ENCODE results near the gene ANKRA2.
A peak's percentile ranks its signal among the peaks of the same experiment; 100 is the strongest.

Gene ANKRA2, protein sequence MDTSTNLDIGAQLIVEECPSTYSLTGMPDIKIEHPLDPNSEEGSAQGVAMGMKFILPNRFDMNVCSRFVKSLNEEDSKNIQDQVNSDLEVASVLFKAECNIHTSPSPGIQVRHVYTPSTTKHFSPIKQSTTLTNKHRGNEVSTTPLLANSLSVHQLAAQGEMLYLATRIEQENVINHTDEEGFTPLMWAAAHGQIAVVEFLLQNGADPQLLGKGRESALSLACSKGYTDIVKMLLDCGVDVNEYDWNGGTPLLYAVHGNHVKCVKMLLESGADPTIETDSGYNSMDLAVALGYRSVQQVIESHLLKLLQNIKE
- total RNA-seq, result 5.3 to 19.3 (median 11.9) reads per million in 18 experiments

GRCh38 chr5:73565139-73565968 lies at the start of gene ANKRA2, which contains the start of gene UTP15:
ANKRA2 (minus strand) TSS chr5:73565639; CDS start chr5:73562881, 2,758 bp downstream.
UTP15 (plus strand) TSS chr5:73565743; CDS start chr5:73567345, 1,602 bp downstream.
- peak; percentile 99 to 100 for DNase-seq

GRCh38 chr5:73615085-73615484 lies 49.6 kb upstream of the ANKRA2 start:
- no peak for DNase-seq

- no peak for DNase-seq
These were observed 47.4 kb upstream of the ANKRA2 start for GRCh38 chr5:73612799-73613198.

GRCh38 chr5:73607228-73607627 lies 41.8 kb upstream of the ANKRA2 start:
- no peak for DNase-seq

GRCh38 chr5:73606206-73606753 lies 40.8 kb upstream of the ANKRA2 start:
- DNase-seq, result no peak

DNA sequence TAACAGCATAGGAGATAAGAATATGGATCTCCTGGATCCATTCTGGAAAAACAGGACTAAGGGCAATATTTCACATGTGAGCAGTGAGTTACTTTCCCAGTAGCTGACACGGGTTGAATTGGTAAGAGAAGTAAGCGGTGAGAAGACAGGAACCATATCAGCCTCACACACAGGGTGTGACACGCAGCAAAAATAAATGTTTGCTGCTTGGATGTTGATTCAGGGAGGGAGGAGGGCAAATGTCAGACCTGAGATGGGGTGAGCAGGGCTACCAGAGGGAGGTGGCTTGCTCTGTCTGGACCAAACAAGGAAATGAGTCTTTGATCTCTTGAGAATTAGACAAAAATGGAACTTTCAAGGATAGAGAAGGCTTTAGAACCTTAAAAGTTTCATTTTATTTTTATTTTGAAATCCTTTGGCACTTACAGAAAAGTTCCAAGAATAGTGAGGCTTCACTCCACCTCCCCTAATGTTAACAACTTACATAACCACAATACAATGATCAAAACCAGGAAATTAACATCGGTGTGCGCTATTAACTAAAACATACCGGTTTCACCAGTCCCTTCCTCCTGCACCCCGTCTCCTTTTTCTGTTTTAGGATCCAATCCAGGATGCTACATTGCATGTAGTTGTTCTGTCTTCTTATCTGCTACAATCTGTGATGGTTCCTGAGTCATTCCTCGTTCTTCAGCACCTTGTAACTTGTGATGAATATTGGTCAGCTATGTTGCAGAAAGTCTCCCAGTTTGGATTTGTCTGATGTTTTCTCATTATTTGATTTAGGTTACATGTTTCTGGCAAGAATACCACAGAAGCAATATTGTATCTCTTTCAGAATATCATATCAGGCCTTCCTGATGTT lies 40.0 kb upstream of the ANKRA2 start:
- no peak for DNase-seq

DNA sequence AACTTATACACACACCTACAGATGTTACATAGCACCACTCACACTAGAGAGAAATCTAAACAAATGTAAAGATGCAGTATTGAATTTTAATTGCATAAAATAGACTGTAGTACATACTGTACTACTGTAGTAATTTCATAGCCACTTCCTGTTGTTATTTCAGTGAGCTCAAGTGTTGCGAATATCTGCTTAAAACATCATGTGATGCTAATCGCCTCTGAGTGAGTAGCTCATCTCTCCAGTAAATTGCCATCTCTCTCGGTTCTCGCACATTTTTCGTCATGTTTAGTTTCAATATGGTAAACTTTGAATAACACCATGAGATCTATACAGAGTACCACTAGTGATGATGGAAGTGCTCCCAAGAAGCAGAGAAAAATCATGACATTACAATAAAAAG lies 38.6 kb upstream of the ANKRA2 start:
- DNase-seq, result peak in 1 of 2 donors; percentile 39

- no peak for DNase-seq
These were observed 33.9 kb upstream of the ANKRA2 start for GRCh38 chr5:73599380-73599779.

DNA sequence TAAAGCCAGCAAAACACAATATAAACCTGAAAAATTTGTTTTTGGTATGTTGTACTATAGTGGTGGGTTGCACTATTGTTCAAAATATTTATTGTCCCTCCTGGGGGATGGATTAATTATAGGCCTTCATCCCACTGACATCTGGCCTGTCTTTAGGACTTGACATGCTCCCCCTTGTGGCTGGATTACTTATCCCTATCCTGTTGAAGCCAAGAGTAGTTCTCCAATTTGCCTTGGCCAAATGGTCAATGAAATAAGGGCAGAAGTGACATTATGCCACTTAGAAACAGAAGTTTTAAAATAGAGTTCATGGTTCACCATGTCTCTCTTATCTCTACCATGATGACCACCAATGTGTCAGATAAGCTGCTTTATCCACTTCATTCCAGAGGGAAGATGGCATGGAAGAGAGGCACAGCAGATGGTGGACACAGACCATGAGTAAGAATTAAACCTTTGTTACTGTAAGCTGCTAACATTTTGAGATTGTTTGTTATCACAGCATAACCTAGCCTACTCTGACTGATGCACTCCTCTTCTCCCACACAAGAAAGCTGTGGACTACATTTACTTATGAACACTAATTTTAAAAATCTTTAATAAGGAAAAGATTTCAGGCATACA lies 31.4 kb upstream of the ANKRA2 start:
- peak; percentile 54 to 60 for DNase-seq

GRCh38 chr5:73592551-73592950 lies 27.1 kb upstream of the ANKRA2 start:
- DNase-seq, result no peak

GRCh38 chr5:73591698-73592501 lies 26.5 kb upstream of the ANKRA2 start:
- DNase-seq, result no peak

GRCh38 chr5:73591102-73591695 lies 25.8 kb upstream of the ANKRA2 start:
- DNase-seq, result peak; percentile 71

GRCh38 chr5:73587923-73588322 lies 22.5 kb upstream of the ANKRA2 start:
- no peak for DNase-seq

DNA sequence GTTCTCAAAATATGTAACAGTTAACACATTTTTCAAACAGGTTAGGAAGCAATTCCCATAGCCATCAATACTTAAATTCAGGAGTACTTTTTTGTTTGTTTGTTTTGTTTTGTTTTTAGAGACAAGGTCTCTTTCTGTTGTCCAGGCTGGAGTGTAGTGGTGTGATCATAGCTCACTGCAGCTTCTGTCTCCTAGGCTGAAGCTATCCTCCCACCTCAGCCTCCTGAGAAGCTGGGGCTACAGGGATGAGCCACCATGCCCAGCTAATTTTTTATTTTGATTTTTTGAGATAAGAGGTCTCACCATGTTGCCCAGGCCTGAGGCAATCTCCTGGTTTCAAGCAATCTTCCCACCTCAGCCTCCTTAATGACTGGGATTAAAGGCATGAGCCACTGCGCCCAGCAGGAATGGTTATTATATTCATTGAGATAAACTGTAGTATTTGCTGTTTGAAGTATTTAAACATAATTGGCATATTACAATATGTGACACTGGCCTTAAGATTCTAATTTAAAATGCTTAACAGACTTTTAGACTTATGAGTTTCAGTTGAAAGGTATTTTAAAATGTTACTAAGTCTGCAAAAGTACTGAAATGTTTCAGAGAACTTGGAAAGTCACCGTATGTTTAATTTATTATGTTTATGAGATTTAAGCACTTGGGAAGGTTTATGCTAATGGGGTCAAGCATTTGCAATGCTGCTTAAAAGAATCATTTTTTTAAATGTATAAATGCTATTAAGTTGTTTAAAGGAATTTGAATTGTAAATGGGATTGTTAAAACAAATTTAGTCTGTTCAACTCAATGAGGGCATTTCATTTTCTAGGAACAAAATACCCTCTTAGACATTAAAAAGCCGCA lies 17.1 kb upstream of the ANKRA2 start:
- DNase-seq, result no peak

GRCh38 chr5:73565969-73566547 lies 619 bp upstream of the ANKRA2 start:
- peak in 1 of 2 donors; percentile 2 for DNase-seq

DNA sequence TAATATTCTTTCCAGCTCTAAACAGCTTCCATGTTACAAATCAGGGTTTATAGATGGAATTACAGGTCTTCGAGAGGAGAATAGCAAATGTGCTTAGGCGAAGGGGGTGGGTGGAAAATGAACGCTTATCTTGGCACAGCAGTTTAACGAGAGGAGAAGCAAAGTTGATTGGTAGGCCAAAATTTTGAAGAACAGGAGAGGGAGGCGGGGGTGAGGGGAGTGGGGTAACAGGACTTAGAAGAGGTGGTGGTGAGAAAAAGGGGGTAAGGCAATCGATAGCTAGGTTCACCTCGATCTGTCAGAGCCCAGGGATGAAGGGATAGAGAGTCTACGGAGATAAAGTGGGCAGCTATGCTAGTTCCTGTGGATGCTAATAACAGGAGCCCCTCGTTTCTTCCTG lies 764 bp downstream of the ANKRA2 start:
- peak in 1 of 2 donors; percentile 5 for DNase-seq

DNA sequence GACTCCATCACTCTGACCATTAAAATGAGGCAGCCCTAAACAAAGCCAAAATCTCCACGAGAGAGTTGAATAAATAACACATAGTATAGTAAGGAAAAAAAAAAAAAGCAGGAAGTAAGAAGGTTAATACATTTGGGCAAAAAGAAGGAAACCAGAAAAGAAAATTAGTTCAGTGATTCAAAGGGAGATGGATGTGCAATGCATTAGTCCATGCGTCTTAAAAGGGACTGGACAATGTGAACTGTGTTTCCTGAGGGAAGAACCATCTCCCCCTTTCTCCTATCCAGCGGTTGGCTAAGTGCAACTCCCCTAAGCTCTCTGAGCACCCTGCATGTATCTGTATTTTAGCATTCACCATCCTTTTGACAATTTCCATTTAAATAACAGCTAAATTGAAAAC lies 1.4 kb downstream of the ANKRA2 start:
- DNase-seq, result no peak

GRCh38 chr5:73558950-73559349 lies 6.5 kb downstream of the ANKRA2 start:
- DNase-seq, result no peak

DNA sequence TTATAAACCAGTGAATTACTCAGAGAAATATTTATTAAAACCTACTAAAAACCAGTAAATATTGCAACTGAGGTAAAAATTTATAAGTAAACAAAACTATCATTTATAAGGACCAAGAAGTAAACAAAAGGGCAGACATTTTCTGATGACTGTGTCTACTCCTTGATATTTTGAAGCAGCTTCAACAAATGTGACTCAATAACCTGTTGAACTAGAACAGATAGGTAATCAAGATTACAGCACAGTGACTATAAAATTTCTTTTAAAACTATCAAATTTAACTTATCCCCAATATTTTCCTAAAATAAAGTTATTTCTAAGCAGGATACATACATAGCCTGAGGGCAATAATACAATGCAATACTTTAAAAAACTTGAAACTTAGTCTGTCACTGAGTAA lies 12.8 kb downstream of the ANKRA2 start:
- no peak for DNase-seq

All from inflammatory macrophage (primary cell).